BLaER1 treated with 17β-estradiol and CSF1 and Interleukin-3, amounts not matched to agents 10 nM and 100 nM (cell line): ENCODE data around the gene CFAP90.

Experiments used
- H3K27ac ChIP-seq, 11 experiments: shearing (Covaris generic); formaldehyde crosslinking; 2 replicates each; pipeline ENCODE4 v1.8.1; 2022
- H3K27me3 ChIP-seq, 11 experiments: shearing (Covaris generic); formaldehyde crosslinking; 2 replicates each; pipeline ENCODE4 v1.8.1; 2022
- H3K36me3 ChIP-seq, 11 experiments: shearing (Covaris generic); formaldehyde crosslinking; 2 replicates each; pipeline ENCODE4 v1.8.1; 2022
- H3K4me1 ChIP-seq, 10 experiments: shearing (Covaris generic); formaldehyde crosslinking; 2 replicates each; pipeline ENCODE4 v1.8.1; 2022
- H3K4me2 ChIP-seq, 11 experiments: shearing (Covaris generic); formaldehyde crosslinking; 2 replicates each; pipeline ENCODE4 v1.8.1; 2022
- H3K4me3 ChIP-seq, 10 experiments: shearing (Covaris generic); formaldehyde crosslinking; 2 replicates each; pipeline ENCODE4 v1.8.1; 2022
- H3K9ac ChIP-seq, 11 experiments: shearing (Covaris generic); formaldehyde crosslinking; 2 replicates each; pipeline ENCODE4 v1.8.1; 2022
- H3K9me3 ChIP-seq, 11 experiments: shearing (Covaris generic); formaldehyde crosslinking; replicated peaks in 1 of 11; 2 replicates each; pipeline ENCODE4 v1.8.1; 2022
- H4K20me1 ChIP-seq, 11 experiments: shearing (Covaris generic); formaldehyde crosslinking; 2 replicates each; pipeline ENCODE4 v1.8.1; 2022
- Cebpa-rat ChIP-seq, 11 experiments: shearing (Covaris generic); IDR thresholded peaks; 2 replicates each; pipeline ENCODE4 v1.8.1; 2022

The CFAP90 gene

GRCh38 chr5:7827610-7828009, 23.3 kb downstream of the CFAP90 start:
- no peak overlapping the region for H3K9ac ChIP-seq
- no peaks in the 10 kb centered on the region for H3K27me3 ChIP-seq
- TF ChIP-seq Cebpa-rat (IDR thresholded peaks at IDR 0.05) = no peak
- no peaks in the 10 kb centered on the region for H4K20me1 ChIP-seq
- no peak overlapping the region for H3K4me2 ChIP-seq
- H3K4me1 ChIP-seq = no peaks in the 10 kb centered on the region
- no peak overlapping the region for H3K27ac ChIP-seq
- H3K4me3 ChIP-seq = no peak overlapping the region
- H3K36me3 ChIP-seq = no peaks in the 10 kb centered on the region
- H3K9me3 ChIP-seq = no peaks in the 10 kb centered on the region

GRCh38 chr5:7825630-7826029, 25.3 kb downstream of the CFAP90 start:
- Histone ChIP-seq H3K4me2 (no peak overlapping the region), H4K20me1 (no peaks in the 10 kb centered on the region), H3K4me1 (peaks cover 0 to 4% (median 0%) of the 10 kb centered on the region in 10 experiments; a peak in 1 of 20 replicates), H3K36me3 (no peaks in the 10 kb centered on the region), H3K27ac (no peak overlapping the region), H3K9ac (no peak overlapping the region), H3K27me3 (no peaks in the 10 kb centered on the region), H3K9me3 (no peaks in the 10 kb centered on the region), H3K4me3 (no peak overlapping the region)
- TF ChIP-seq Cebpa-rat (IDR thresholded peaks at IDR 0.05) = no peak

GRCh38 chr5:7824995-7825394, 25.9 kb downstream of the CFAP90 start:
- H3K27ac ChIP-seq = no peak overlapping the region
- no peaks in the 10 kb centered on the region for H3K36me3 ChIP-seq
- TF ChIP-seq Cebpa-rat (IDR thresholded peaks at IDR 0.05) = no peak
- H4K20me1 ChIP-seq = no peaks in the 10 kb centered on the region
- no peaks in the 10 kb centered on the region for H3K27me3 ChIP-seq
- no peak overlapping the region for H3K4me2 ChIP-seq
- H3K9me3 ChIP-seq = no peaks in the 10 kb centered on the region
- peaks cover 0 to 4% (median 0%) of the 10 kb centered on the region in 10 experiments; a peak in 1 of 20 replicates for H3K4me1 ChIP-seq
- no peak overlapping the region for H3K4me3 ChIP-seq
- H3K9ac ChIP-seq = no peak overlapping the region

- H3K4me2 ChIP-seq = no peak overlapping the region
- H3K4me3 ChIP-seq = no peak overlapping the region
- TF ChIP-seq Cebpa-rat (IDR thresholded peaks at IDR 0.05) = no peak
- H3K36me3 ChIP-seq = no peaks in the 10 kb centered on the region
- H3K9ac ChIP-seq = no peak overlapping the region
- no peaks in the 10 kb centered on the region for H3K9me3 ChIP-seq
- no peak overlapping the region for H3K27ac ChIP-seq
- peaks cover 0 to 4% (median 0%) of the 10 kb centered on the region in 10 experiments; a peak in 1 of 20 replicates for H3K4me1 ChIP-seq
- H4K20me1 ChIP-seq = no peaks in the 10 kb centered on the region
- H3K27me3 ChIP-seq = no peaks in the 10 kb centered on the region
These were observed 27.3 kb downstream of the CFAP90 start for GRCh38 chr5:7823594-7823993.

GRCh38 chr5:7822449-7822848, 28.5 kb downstream of the CFAP90 start:
- H4K20me1 ChIP-seq = no peaks in the 10 kb centered on the region
- no peaks in the 10 kb centered on the region for H3K9me3 ChIP-seq

GRCh38 chr5:7816535-7816901, 34.4 kb downstream of the CFAP90 start:
- Histone ChIP-seq H3K4me3 (no peak overlapping the region), H3K4me2 (peak overlapping the region in 4 of 11 experiments; percentile 44 to 66 (median 56); a peak in 5 of 22 replicates), H3K4me1 (peaks cover 6 to 13% (median 9%) of the 10 kb centered on the region in 10 experiments; a peak in 18 of 20 replicates), H4K20me1 (no peaks in the 10 kb centered on the region), H3K27me3 (no peaks in the 10 kb centered on the region), H3K27ac (no peak overlapping the region), H3K9me3 (no peaks in the 10 kb centered on the region), H3K36me3 (no peaks in the 10 kb centered on the region), H3K9ac (no peak overlapping the region)
- TF ChIP-seq Cebpa-rat (IDR thresholded peaks at IDR 0.05) = no peak

More at GRCh38 chr5:7822449-7822848, 28.5 kb downstream of the CFAP90 start:
- Histone ChIP-seq H3K27ac (no peak overlapping the region), H3K4me1 (peaks cover 0 to 4% (median 0%) of the 10 kb centered on the region in 10 experiments; a peak in 1 of 20 replicates), H3K27me3 (no peaks in the 10 kb centered on the region), H3K9ac (no peak overlapping the region), H3K36me3 (no peaks in the 10 kb centered on the region), H3K4me3 (no peak overlapping the region), H3K4me2 (no peak overlapping the region)
- TF ChIP-seq Cebpa-rat (IDR thresholded peaks at IDR 0.05) = no peak

- H3K9ac ChIP-seq = peak overlapping the region in 1 of 11 experiments; percentile 3; a peak in 1 of 22 replicates
These were observed 34.9 kb downstream of the CFAP90 start for GRCh38 chr5:7815892-7816534.

GRCh38 chr5:7814816-7815215, 36.1 kb downstream of the CFAP90 start:
- Histone ChIP-seq H3K4me3 (no peak overlapping the region), H4K20me1 (no peaks in the 10 kb centered on the region), H3K9me3 (no peaks in the 10 kb centered on the region), H3K27me3 (no peaks in the 10 kb centered on the region), H3K36me3 (no peaks in the 10 kb centered on the region), H3K27ac (no peak overlapping the region), H3K4me2 (0 out of 22 replicates have a peak overlapping the region, but pooled peaks of 1 of the 11 experiments have one; percentile 66), H3K9ac (no peak overlapping the region), H3K4me1 (peaks cover 6 to 13% (median 9%) of the 10 kb centered on the region in 10 experiments; a peak in 18 of 20 replicates)
- no peak for TF ChIP-seq Cebpa-rat (IDR thresholded peaks at IDR 0.05)

More at GRCh38 chr5:7815892-7816534, 34.9 kb downstream of the CFAP90 start:
- H3K27me3 ChIP-seq = no peaks in the 10 kb centered on the region
- H3K4me3 ChIP-seq = no peak overlapping the region
- peaks cover 6 to 13% (median 9%) of the 10 kb centered on the region in 10 experiments; a peak in 18 of 20 replicates for H3K4me1 ChIP-seq
- H3K36me3 ChIP-seq = no peaks in the 10 kb centered on the region
- peak overlapping the region; percentile 11 to 66 (median 55); a peak in 21 of 22 replicates for H3K4me2 ChIP-seq
- no peak for TF ChIP-seq Cebpa-rat (IDR thresholded peaks at IDR 0.05)
- no peaks in the 10 kb centered on the region for H4K20me1 ChIP-seq
- H3K27ac ChIP-seq = peak overlapping the region in 1 of 11 experiments; percentile 27; a peak in 1 of 22 replicates
- no peaks in the 10 kb centered on the region for H3K9me3 ChIP-seq

GRCh38 chr5:7813576-7813975, 37.4 kb downstream of the CFAP90 start:
- no peak overlapping the region for H3K9ac ChIP-seq
- H3K27me3 ChIP-seq = no peaks in the 10 kb centered on the region
- no peaks in the 10 kb centered on the region; a peak in 1 of 22 replicates for H4K20me1 ChIP-seq
- H3K4me1 ChIP-seq = peaks cover 6 to 13% (median 9%) of the 10 kb centered on the region in 10 experiments; a peak in 18 of 20 replicates
- no peak overlapping the region for H3K4me3 ChIP-seq
- H3K36me3 ChIP-seq = no peaks in the 10 kb centered on the region
- no peaks in the 10 kb centered on the region for H3K9me3 ChIP-seq
- H3K27ac ChIP-seq = no peak overlapping the region
- H3K4me2 ChIP-seq = no peak overlapping the region
- no peak for TF ChIP-seq Cebpa-rat (IDR thresholded peaks at IDR 0.05)

- Histone ChIP-seq H4K20me1 (no peaks in the 10 kb centered on the region; a peak in 1 of 22 replicates), H3K4me2 (no peak overlapping the region), H3K27me3 (no peaks in the 10 kb centered on the region), H3K9me3 (no peaks in the 10 kb centered on the region), H3K9ac (no peak overlapping the region), H3K36me3 (no peaks in the 10 kb centered on the region), H3K27ac (no peak overlapping the region), H3K4me3 (no peak overlapping the region), H3K4me1 (peaks cover 6 to 13% (median 9%) of the 10 kb centered on the region in 10 experiments; a peak in 18 of 20 replicates)
- no peak for TF ChIP-seq Cebpa-rat (IDR thresholded peaks at IDR 0.05)
These were observed 37.9 kb downstream of the CFAP90 start for GRCh38 chr5:7813007-7813406.
